GM21619 (cell line): ENCODE measurements around the gene SCAF4.
"Not testable (repeated sequence)": the region's sequence is repeated elsewhere in the genome, so short reads cannot be mapped to it uniquely, and the experiment has no call there.

ENCODE experiments used
- ATAC-seq: cut with Tn5 transposase; IDR thresholded peaks from one replicate; pipeline ENCODE4 v1.9.1; 2021; ENCODE audit not compliant: unreplicated experiment

The SCAF4 gene

GRCh38 chr21:31654340-31654739 is 77.6 kb downstream of the SCAF4 start:
- ATAC-seq: no peak

- not testable (repeated sequence) for ATAC-seq
Measured at GRCh38 chr21:31651491-31651890, 80.4 kb downstream of the SCAF4 start.

- no peak for ATAC-seq
Measured at GRCh38 chr21:31650930-31651329, 81.0 kb downstream of the SCAF4 start.

GRCh38 chr21:31647650-31648049 is 84.3 kb downstream of the SCAF4 start:
- ATAC-seq: peak; percentile 66

- no peak for ATAC-seq
Measured at GRCh38 chr21:31644643-31645042, 87.3 kb downstream of the SCAF4 start.

GRCh38 chr21:31641416-31641922 is 90.4 kb downstream of the SCAF4 start:
- no peak for ATAC-seq

- no peak for ATAC-seq
Measured at GRCh38 chr21:31636874-31637273, 95.0 kb downstream of the SCAF4 start.

GRCh38 chr21:31634993-31635392 is 96.9 kb downstream of the SCAF4 start:
- no peak for ATAC-seq

GRCh38 chr21:31631881-31632280 is 100.0 kb downstream of the SCAF4 start:
- ATAC-seq: not testable (repeated sequence)

- ATAC-seq: no peak
Measured at GRCh38 chr21:31629972-31630711, 101.8 kb downstream of the SCAF4 start.

- ATAC-seq: no peak
Measured at GRCh38 chr21:31624961-31625491, 106.9 kb downstream of the SCAF4 start.

GRCh38 chr21:31624181-31624580 is 107.7 kb downstream of the SCAF4 start:
- ATAC-seq: no peak

- no peak for ATAC-seq
Measured at GRCh38 chr21:31623664-31624063, 108.3 kb downstream of the SCAF4 start.

GRCh38 chr21:31622397-31622796 is 109.5 kb downstream of the SCAF4 start:
- ATAC-seq: no peak
